Neuronal stem cell (in vitro differentiated cells): ENCODE measurements around the gene RNF44.

ENCODE experiments used
- DNase-seq: peaks from one replicate; pipeline ENCODE4 v3.0.0-alpha.2; 2013; ENCODE audit warnings: low spot score
- H2AFZ ChIP-seq: one replicate; pipeline ENCODE4 v1.6.1; 2013; ENCODE audit warnings: mild to moderate bottlenecking, low read length, inconsistent platforms
- H2AK5ac ChIP-seq: 2 replicates; pipeline ENCODE4 v1.6.1; 2013; ENCODE audit warnings: low read depth, mild to moderate bottlenecking, inconsistent platforms, low read length, moderate library complexity, mixed read lengths
- H2BK120ac ChIP-seq: 2 replicates; pipeline ENCODE4 v1.6.1; 2013; ENCODE audit warnings: low read depth, mild to moderate bottlenecking, inconsistent platforms, low read length, moderate library complexity, mixed read lengths
- H2BK12ac ChIP-seq: one replicate; pipeline ENCODE4 v1.6.1; 2013; ENCODE audit warnings: low read length, inconsistent platforms
- H2BK15ac ChIP-seq: 2 replicates; pipeline ENCODE4 v1.6.1; 2013; ENCODE audit warnings: mild to moderate bottlenecking, low read length, inconsistent platforms, mixed read lengths
- H2BK5ac ChIP-seq: one replicate; pipeline ENCODE4 v1.6.1; 2013; ENCODE audit warnings: inconsistent platforms, mild to moderate bottlenecking, low read length, moderate library complexity
- H3K14ac ChIP-seq: one replicate; pipeline ENCODE4 v1.6.1; 2013; ENCODE audit warnings: low read length, inconsistent platforms
- H3K18ac ChIP-seq: 2 replicates; pipeline ENCODE4 v1.6.1; 2013; ENCODE audit warnings: low read length, inconsistent platforms
- H3K23ac ChIP-seq: 2 replicates; pipeline ENCODE4 v1.6.1; 2013; ENCODE audit warnings: low read depth, mild to moderate bottlenecking, mixed read lengths, low read length, inconsistent platforms; ENCODE audit not compliant: poor library complexity
- H3K27ac ChIP-seq: replicated peaks from 3 replicates; pipeline ENCODE4 v1.5.1; 2013; ENCODE audit warnings: low read length, inconsistent platforms
- H3K27me3 ChIP-seq, 3 experiments: 2 replicates each; pipeline ENCODE4 v1.6.1; 2013; ENCODE audit warnings: low read length in 3 of 3, mild to moderate bottlenecking in 2 of 3, inconsistent platforms in 1 of 3, low read depth in 1 of 3, mixed read lengths in 1 of 3, moderate library complexity in 1 of 3; ENCODE audit not compliant: control insufficient read depth in 3 of 3, insufficient read depth in 3 of 3
- H3K36me3 ChIP-seq, 2 donors: replicated peaks in 1 of 2; 2 replicates each; pipeline ENCODE4 v1.6.1; 2013; ENCODE audit warnings: low read length in 2 of 2; ENCODE audit not compliant: control insufficient read depth in 2 of 2, insufficient read depth in 2 of 2
- H3K4ac ChIP-seq: 2 replicates; pipeline ENCODE4 v1.6.1; 2013; ENCODE audit warnings: inconsistent platforms, mild to moderate bottlenecking, low read length, moderate library complexity
- H3K4me1 ChIP-seq, 2 donors: 1 replicate in 1 of 2; 2 replicates in 1 of 2; pipeline ENCODE4 v1.6.1; 2013; ENCODE audit warnings: low read length in 2 of 2, low read depth in 1 of 2; ENCODE audit not compliant: control insufficient read depth in 2 of 2, insufficient read depth in 1 of 2
- H3K4me2 ChIP-seq: one replicate; pipeline ENCODE4 v1.6.1; 2013; ENCODE audit warnings: mild to moderate bottlenecking, low read length, inconsistent platforms; ENCODE audit not compliant: insufficient read depth, poor library complexity, severe bottlenecking
- H3K4me3 ChIP-seq, 2 donors: 2 replicates each; pipeline ENCODE4 v1.5.1; 2013; ENCODE audit warnings: low read length in 2 of 2, mild to moderate bottlenecking in 2 of 2, inconsistent platforms in 1 of 2, moderate library complexity in 1 of 2
- H3K79me1 ChIP-seq: one replicate; pipeline ENCODE4 v1.6.1; 2013; ENCODE audit warnings: low read depth, mild to moderate bottlenecking, inconsistent platforms, low read length, moderate library complexity
- H3K9ac ChIP-seq: one replicate; pipeline ENCODE4 v1.6.1; 2013; ENCODE audit warnings: mild to moderate bottlenecking, low read depth, low read length, inconsistent platforms; ENCODE audit not compliant: poor library complexity
- H3K9me3 ChIP-seq, 2 donors: replicated peaks in 1 of 2; 2 replicates each; pipeline versions ENCODE3 to v1.6.1; 2013; ENCODE audit warnings: low read length in 2 of 2, mild to moderate bottlenecking in 2 of 2, inconsistent platforms in 1 of 2, low read depth in 1 of 2, mixed read lengths in 1 of 2, moderate library complexity in 1 of 2; ENCODE audit not compliant: control insufficient read depth in 2 of 2, insufficient read depth in 1 of 2
- H4K8ac ChIP-seq: one replicate; pipeline ENCODE4 v1.6.1; 2013; ENCODE audit warnings: low read depth, mild to moderate bottlenecking, inconsistent platforms, low read length, moderate library complexity
- H4K91ac ChIP-seq: one replicate; pipeline ENCODE4 v1.6.1; 2013; ENCODE audit warnings: low read length, low read depth, mild to moderate bottlenecking, inconsistent platforms; ENCODE audit not compliant: poor library complexity
- WGBS, 2 donors: extraction: QIAGEN DNeasy Blood & Tissue Kit; methylation state at CpG; one replicate each; pipeline ENCODE4 v1.1.7; 2013; ENCODE audit warnings: missing lambda C conversion rate in 2 of 2, mixed read lengths in 1 of 2; ENCODE audit not compliant: insufficient read length in 2 of 2, insufficient replicate concordance in 1 of 2; ENCODE audit errors: extremely low coverage in 2 of 2; 5-methylcytosine and 5-hydroxymethylcytosine counted together

The RNF44 gene

GRCh38 chr5:176578391-176578808 is 41.2 kb upstream of the RNF44 start:
- Histone ChIP-seq H3K18ac (no peak overlapping the region), H2BK5ac (no peak overlapping the region), H3K9me3 (no peaks in the 10 kb centered on the region), H3K4me2 (no peak overlapping the region), H2AK5ac (no peak overlapping the region), H4K91ac (no peak overlapping the region), H3K23ac (peak overlapping the region; percentile 86), H3K27me3 (peaks cover 0 to 6% (median 5%) of the 10 kb centered on the region in 3 experiments), H2BK15ac (no peak overlapping the region), H3K36me3 (no peaks in the 10 kb centered on the region), H3K4me3 (no peak overlapping the region), H3K4ac (no peak overlapping the region), H3K14ac (no peak overlapping the region), H4K8ac (no peak overlapping the region), H3K79me1 (no peaks in the 10 kb centered on the region), H2AFZ (no peak overlapping the region), H3K27ac (no peak overlapping the region), H2BK120ac (no peak overlapping the region), H3K4me1 (peaks cover 4 to 7% of the 10 kb centered on the region in 2 donors), H3K9ac (peak overlapping the region; percentile 57), H2BK12ac (no peak overlapping the region)
- WGBS, 2 donors, result no CpG with 5 or more reads among the region's 15 CpGs
- peak; percentile 38 for DNase-seq

GRCh38 chr5:176577312-176578176 is 40.3 kb upstream of the RNF44 start:
- Histone ChIP-seq H3K79me1 (no peaks in the 10 kb centered on the region), H2BK120ac (peak overlapping the region; percentile 66), H2BK15ac (no peak overlapping the region), H3K27me3 (peaks cover 0 to 6% (median 5%) of the 10 kb centered on the region in 3 experiments), H3K18ac (peak overlapping the region; percentile 85), H3K9me3 (no peaks in the 10 kb centered on the region), H4K91ac (no peak overlapping the region), H2BK5ac (no peak overlapping the region), H3K4me1 (peaks cover 4 to 7% of the 10 kb centered on the region in 2 donors), H3K36me3 (no peaks in the 10 kb centered on the region), H2AK5ac (peak overlapping the region; percentile 82), H4K8ac (peak overlapping the region; percentile 73), H3K9ac (peak overlapping the region; percentile 52), H2BK12ac (peak overlapping the region; percentile 99), H3K23ac (peak overlapping the region; percentile 66), H3K4ac (no peak overlapping the region), H3K27ac (no peak overlapping the region), H2AFZ (no peak overlapping the region), H3K4me2 (no peak overlapping the region), H3K14ac (peak overlapping the region; percentile 51), H3K4me3 (peak overlapping the region in 1 of 2 donors; percentile 45)
- no peak for DNase-seq
- WGBS, 2 donors, result no CpG with 5 or more reads among the region's 36 CpGs

DNA sequence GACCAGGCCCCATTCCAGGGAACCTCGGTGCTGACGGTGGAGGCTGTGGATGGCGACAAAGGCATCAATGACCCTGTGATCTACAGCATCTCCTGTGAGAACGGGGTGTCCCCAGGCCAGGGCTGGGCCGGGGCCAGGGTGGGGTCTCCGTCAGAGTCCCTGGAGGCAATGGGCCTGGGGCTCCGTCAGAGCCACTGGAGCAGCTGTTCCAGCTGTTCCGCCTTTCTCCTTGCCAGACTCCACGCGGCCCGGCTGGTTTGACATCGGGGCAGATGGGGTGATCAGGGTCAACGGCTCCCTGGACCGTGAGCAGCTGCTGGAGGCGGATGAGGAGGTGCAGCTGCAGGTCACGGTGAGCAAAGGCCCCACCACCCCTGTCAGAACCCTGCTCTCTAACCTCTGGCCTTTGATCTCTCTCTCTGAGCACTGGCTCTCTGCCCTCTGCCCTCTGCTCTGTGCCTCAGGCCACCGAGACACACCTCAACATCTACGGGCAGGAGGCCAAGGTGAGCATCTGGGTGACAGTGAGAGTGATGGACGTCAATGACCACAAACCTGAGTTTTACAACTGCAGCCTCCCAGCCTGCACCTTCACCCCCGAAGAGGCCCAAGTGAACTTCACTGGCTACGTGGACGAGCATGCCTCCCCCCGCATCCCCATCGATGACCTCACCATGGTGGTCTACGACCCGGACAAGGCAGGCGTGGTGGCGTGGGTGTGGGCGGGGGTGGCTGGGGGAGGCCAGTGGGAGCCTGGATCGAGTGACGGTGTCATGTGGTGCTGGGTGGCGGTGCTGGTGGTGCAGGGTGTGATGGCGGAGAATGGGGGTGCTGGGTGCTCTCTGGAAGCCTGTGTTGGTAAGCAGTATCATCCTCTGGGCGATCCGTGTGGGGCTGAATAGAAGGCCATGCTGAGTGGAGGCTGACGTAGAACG is 38.6 kb upstream of the RNF44 start:
- Histone ChIP-seq H3K36me3 (no peaks in the 10 kb centered on the region), H2BK5ac (peak overlapping the region; percentile 8), H3K9me3 (no peaks in the 10 kb centered on the region), H4K91ac (no peak overlapping the region), H2BK120ac (peak overlapping the region; percentile 38), H3K4me1 (peaks cover 4 to 7% of the 10 kb centered on the region in 2 donors), H3K23ac (peak overlapping the region; percentile 47), H3K27ac (no peak overlapping the region), H3K14ac (no peak overlapping the region), H3K27me3 (peaks cover 0 to 7% (median 6%) of the 10 kb centered on the region in 3 experiments), H3K9ac (peak overlapping the region; percentile 39), H2BK12ac (peak overlapping the region; percentile 17), H3K18ac (no peak overlapping the region), H3K4me2 (no peak overlapping the region), H2BK15ac (peak overlapping the region; percentile 12), H2AFZ (no peak overlapping the region), H2AK5ac (peak overlapping the region; percentile 97), H4K8ac (no peak overlapping the region), H3K4ac (no peak overlapping the region), H3K79me1 (no peaks in the 10 kb centered on the region), H3K4me3 (no peak overlapping the region)
- no peak for DNase-seq
- WGBS, 2 donors, result no CpG with 5 or more reads among the region's 37 CpGs
